H9 (cell line): ENCODE results near the gene TBC1D22A. TPM values are rescaled to one million over a fixed set of nuclear protein-coding genes. Genes with fewer than 3 reads are reported as not detected.

Source experiments
- DNase-seq: peaks from one replicate; pipeline ENCODE4 v3.0.0-alpha.2; 2017
- H2AFZ ChIP-seq: one replicate; pipeline ENCODE4 v1.6.1; 2013; ENCODE audit warnings: mild to moderate bottlenecking, low read length, control low read depth, moderate library complexity
- H2AK5ac ChIP-seq: 2 replicates; pipeline ENCODE4 v1.6.1; 2013; ENCODE audit warnings: low read length, control low read depth, mixed read lengths; ENCODE audit not compliant: insufficient read length
- H2BK120ac ChIP-seq: one replicate; pipeline ENCODE4 v1.6.1; 2013; ENCODE audit warnings: low read depth, mild to moderate bottlenecking, low read length, control low read depth, inconsistent platforms; ENCODE audit not compliant: poor library complexity, severe bottlenecking
- H2BK12ac ChIP-seq: 2 replicates; pipeline ENCODE4 v1.6.1; 2013; ENCODE audit warnings: low read length, control low read depth, mixed read lengths, low read depth; ENCODE audit not compliant: insufficient read length
- H2BK15ac ChIP-seq: 2 replicates; pipeline ENCODE4 v1.6.1; 2013; ENCODE audit warnings: low read depth, low read length, control low read depth
- H2BK20ac ChIP-seq: one replicate; pipeline ENCODE4 v1.6.1; 2013; ENCODE audit warnings: low read depth, mild to moderate bottlenecking, low read length, control low read depth, inconsistent platforms; ENCODE audit not compliant: poor library complexity, severe bottlenecking
- H2BK5ac ChIP-seq: 2 replicates; pipeline ENCODE4 v1.6.1; 2013; ENCODE audit warnings: low read length, control low read depth, mixed read lengths; ENCODE audit not compliant: insufficient read length
- H3K14ac ChIP-seq: 2 replicates; pipeline ENCODE4 v1.6.1; 2013; ENCODE audit warnings: low read length, control low read depth; ENCODE audit not compliant: insufficient read depth
- H3K18ac ChIP-seq: 2 replicates; pipeline ENCODE4 v1.6.1; 2013; ENCODE audit warnings: low read depth, mild to moderate bottlenecking, mixed read lengths, low read length, control low read depth; ENCODE audit not compliant: insufficient read length
- H3K23ac ChIP-seq: 2 replicates; pipeline ENCODE4 v1.6.1; 2013; ENCODE audit warnings: low read length, control low read depth, mixed read lengths, low read depth; ENCODE audit not compliant: insufficient read length
- H3K23me2 ChIP-seq: 2 replicates; pipeline ENCODE4 v1.6.1; 2013; ENCODE audit warnings: low read depth, mild to moderate bottlenecking, mixed read lengths, low read length, control low read depth; ENCODE audit not compliant: insufficient read length, poor library complexity, severe bottlenecking
- H3K27ac ChIP-seq: 2 replicates; pipeline ENCODE4 v1.5.1; 2013; ENCODE audit warnings: low read length, control low read depth, mixed read lengths, low read depth; ENCODE audit not compliant: insufficient read length
- H3K27me3 ChIP-seq: 2 replicates; pipeline ENCODE4 v1.6.1; 2013; ENCODE audit warnings: low read length, control low read depth, inconsistent platforms; ENCODE audit not compliant: insufficient read depth
- H3K4ac ChIP-seq: 2 replicates; pipeline ENCODE4 v1.6.1; 2013; ENCODE audit warnings: low read depth, mild to moderate bottlenecking, control low read depth, inconsistent platforms, low read length, moderate library complexity
- H3K4me1 ChIP-seq: 2 replicates; pipeline ENCODE4 v1.6.1; 2013; ENCODE audit warnings: low read length, control low read depth, inconsistent platforms; ENCODE audit not compliant: insufficient read depth
- H3K4me2 ChIP-seq: 2 replicates; pipeline ENCODE4 v1.6.1; 2013; ENCODE audit warnings: low read length, control low read depth, mixed read lengths; ENCODE audit not compliant: insufficient read length, insufficient read depth
- H3K56ac ChIP-seq: 2 replicates; pipeline ENCODE4 v1.6.1; 2013; ENCODE audit warnings: low read depth, mild to moderate bottlenecking, mixed read lengths, low read length, control low read depth; ENCODE audit not compliant: insufficient read length
- H3K79me1 ChIP-seq: 2 replicates; pipeline ENCODE4 v1.6.1; 2013; ENCODE audit warnings: low read depth, mild to moderate bottlenecking, moderate library complexity, low read length, control low read depth, inconsistent platforms; ENCODE audit not compliant: insufficient read depth, poor library complexity, severe bottlenecking
- H3K79me2 ChIP-seq: 2 replicates; pipeline ENCODE4 v1.6.1; 2013; ENCODE audit warnings: low read length, control low read depth, inconsistent platforms; ENCODE audit not compliant: insufficient read depth
- H3K9ac ChIP-seq: 2 replicates; pipeline ENCODE4 v1.6.1; 2013; ENCODE audit warnings: low read length, control low read depth, mixed read lengths; ENCODE audit not compliant: insufficient read length; ENCODE audit errors: extremely low read depth
- H3K9me3 ChIP-seq: one replicate; pipeline ENCODE4 v1.6.1; 2013; ENCODE audit warnings: low read depth, low read length, inconsistent platforms; ENCODE audit not compliant: control insufficient read depth
- H3T11ph ChIP-seq: one replicate; pipeline ENCODE4 v1.6.1; 2013; ENCODE audit warnings: mild to moderate bottlenecking, low read length, control low read depth, inconsistent platforms
- H4K20me1 ChIP-seq: one replicate; pipeline ENCODE4 v1.6.1; 2013; ENCODE audit not compliant: control insufficient read depth, insufficient read length, insufficient read depth
- H4K5ac ChIP-seq: 2 replicates; pipeline ENCODE4 v1.6.1; 2013; ENCODE audit warnings: low read depth, mild to moderate bottlenecking, mixed read lengths, low read length, control low read depth; ENCODE audit not compliant: insufficient read length
- H4K8ac ChIP-seq: replicated peaks from 2 replicates; pipeline ENCODE4 v1.6.1; 2013; ENCODE audit warnings: low read length, control low read depth, mixed read lengths, low read depth; ENCODE audit not compliant: insufficient read length
- H4K91ac ChIP-seq: 2 replicates; pipeline ENCODE4 v1.6.1; 2013; ENCODE audit warnings: low read depth, mild to moderate bottlenecking, moderate library complexity, mixed read lengths, low read length, control low read depth; ENCODE audit not compliant: insufficient read length
- H3K27ac Mint-ChIP-seq, 3 experiments: 2 replicates in 2 of 3; 3 replicates in 1 of 3; pipeline ENCODE4 v1.8.0; 2020 to 2021; ENCODE audit warnings: mixed read lengths in 3 of 3, mild to moderate bottlenecking in 1 of 3, moderate library complexity in 1 of 3
- H3K27me3 Mint-ChIP-seq: 2 replicates; pipeline ENCODE4 v1.8.0; 2021; ENCODE audit warnings: low read depth, mild to moderate bottlenecking, moderate library complexity, mixed read lengths
- H3K36me3 Mint-ChIP-seq, 3 experiments: 2 replicates in 2 of 3; 3 replicates in 1 of 3; pipeline ENCODE4 v1.8.0; 2020 to 2021; ENCODE audit warnings: low read depth in 3 of 3, mixed read lengths in 3 of 3; ENCODE audit not compliant: insufficient read depth in 1 of 3
- H3K4me1 Mint-ChIP-seq, 2 experiments: 2 replicates each; pipeline ENCODE4 v1.8.0; 2020; ENCODE audit warnings: mixed read lengths in 2 of 2
- H3K4me3 Mint-ChIP-seq, 2 experiments: 2 replicates in 1 of 2; 3 replicates in 1 of 2; pipeline ENCODE4 v1.8.0; 2020 to 2021; ENCODE audit warnings: mild to moderate bottlenecking in 2 of 2, mixed read lengths in 2 of 2, moderate library complexity in 1 of 2
- H3K9me3 Mint-ChIP-seq, 2 experiments: 2 replicates in 1 of 2; 3 replicates in 1 of 2; pipeline ENCODE4 v1.8.0; 2020; ENCODE audit warnings: mild to moderate bottlenecking in 2 of 2, mixed read lengths in 2 of 2, moderate library complexity in 1 of 2
- WGBS: extraction: QIAGEN DNeasy Blood & Tissue Kit; methylation state at CpG from one replicate; pipeline ENCODE4 v1.1.7; 2013; ENCODE audit warnings: missing lambda C conversion rate, low lambda C conversion rate, mixed read lengths; ENCODE audit not compliant: insufficient read length; ENCODE audit errors: extremely low coverage; 5-methylcytosine and 5-hydroxymethylcytosine counted together
- total RNA-seq: library from RNA; stranded (reverse); gene quantifications from 2 replicates; pipeline ENCODE4 v1.2.1, GENCODE V29; 2021
- TF ChIP-seq, protein P1 (sequence below): fragments of 200-600 bp; sonication (generic); conservative IDR thresholded peaks from 3 replicates; pipeline ENCODE4 v1.8.0; 2021; ENCODE audit warnings: antibody characterized with exemption, mild to moderate bottlenecking

TBC1D22A gene
- total RNA-seq, 1 experiment from 2014 or later, result 20.8 TPM

DNA sequence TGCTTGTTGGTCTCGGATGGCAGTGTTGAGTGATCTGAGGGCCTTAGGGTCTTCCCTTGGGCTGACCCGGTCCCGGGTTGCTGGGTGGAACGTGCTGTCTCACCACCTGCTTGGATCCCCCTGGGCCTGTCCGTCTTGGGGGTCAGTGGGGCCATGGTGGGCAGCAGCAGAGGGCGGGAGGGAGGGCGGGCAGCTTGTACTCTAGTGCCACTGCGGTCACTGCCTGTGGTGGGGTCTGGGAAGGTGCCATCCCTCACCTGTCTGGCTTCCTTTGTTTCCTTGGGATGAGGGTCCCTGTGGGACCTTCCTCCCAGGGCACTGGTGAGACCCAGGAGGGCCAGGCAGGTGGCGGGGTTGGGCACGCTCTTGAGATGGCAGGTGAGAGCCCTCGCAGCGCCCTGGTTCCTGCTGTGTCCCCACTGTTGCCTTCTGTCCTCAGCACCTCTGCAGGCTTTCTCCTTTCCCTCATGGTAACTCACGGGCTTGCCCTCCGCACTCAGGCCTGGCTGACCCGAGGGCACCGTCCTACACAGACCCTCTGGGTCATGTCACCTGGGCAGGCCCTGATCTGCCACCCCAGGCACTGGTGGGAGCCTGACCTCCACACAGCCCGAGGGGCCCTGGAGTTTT is 34.2 kb downstream of the TBC1D22A start:
- Histone ChIP-seq H3K18ac (no peak overlapping the region), H3K79me2 (no peaks in the 10 kb centered on the region), H3K79me1 (no peaks in the 10 kb centered on the region), H3K4me1 (no peaks in the 10 kb centered on the region), H3K4ac (no peak overlapping the region), H3K14ac (no peak overlapping the region), H2AFZ (no peak overlapping the region), H4K20me1 (no peaks in the 10 kb centered on the region), H3K4me2 (no peak overlapping the region), H4K91ac (no peak overlapping the region), H3K23me2 (no peaks in the 10 kb centered on the region), H3K23ac (no peak overlapping the region), H3K9ac (no peak overlapping the region), H3T11ph (no peak overlapping the region), H2BK15ac (no peak overlapping the region), H2BK20ac (no peak overlapping the region), H2AK5ac (no peak overlapping the region), H2BK120ac (no peak overlapping the region), H3K56ac (no peak overlapping the region), H3K27me3 (no peaks in the 10 kb centered on the region), H3K9me3 (no peaks in the 10 kb centered on the region), H4K5ac (no peak overlapping the region), H2BK5ac (no peak overlapping the region), H2BK12ac (no peak overlapping the region), H3K27ac (no peak overlapping the region), H4K8ac (no peak overlapping the region)
- DNase-seq, result no peak
- peaks cover 3 to 32% (median 26%) of the 10 kb centered on the region in 3 experiments; a peak in 5 of 7 replicates for H3K36me3 Mint-ChIP-seq
- peak overlapping the region in 2 of 3 experiments; percentile 47 to 84; a peak in 1 of 7 replicates for H3K27ac Mint-ChIP-seq
- TF ChIP-seq, protein P1, sequence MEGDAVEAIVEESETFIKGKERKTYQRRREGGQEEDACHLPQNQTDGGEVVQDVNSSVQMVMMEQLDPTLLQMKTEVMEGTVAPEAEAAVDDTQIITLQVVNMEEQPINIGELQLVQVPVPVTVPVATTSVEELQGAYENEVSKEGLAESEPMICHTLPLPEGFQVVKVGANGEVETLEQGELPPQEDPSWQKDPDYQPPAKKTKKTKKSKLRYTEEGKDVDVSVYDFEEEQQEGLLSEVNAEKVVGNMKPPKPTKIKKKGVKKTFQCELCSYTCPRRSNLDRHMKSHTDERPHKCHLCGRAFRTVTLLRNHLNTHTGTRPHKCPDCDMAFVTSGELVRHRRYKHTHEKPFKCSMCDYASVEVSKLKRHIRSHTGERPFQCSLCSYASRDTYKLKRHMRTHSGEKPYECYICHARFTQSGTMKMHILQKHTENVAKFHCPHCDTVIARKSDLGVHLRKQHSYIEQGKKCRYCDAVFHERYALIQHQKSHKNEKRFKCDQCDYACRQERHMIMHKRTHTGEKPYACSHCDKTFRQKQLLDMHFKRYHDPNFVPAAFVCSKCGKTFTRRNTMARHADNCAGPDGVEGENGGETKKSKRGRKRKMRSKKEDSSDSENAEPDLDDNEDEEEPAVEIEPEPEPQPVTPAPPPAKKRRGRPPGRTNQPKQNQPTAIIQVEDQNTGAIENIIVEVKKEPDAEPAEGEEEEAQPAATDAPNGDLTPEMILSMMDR, result no peak
- H3K4me1 Mint-ChIP-seq, result peaks cover 6% of the 10 kb centered on the region in 2 experiments; a peak in 3 of 4 replicates
- no peaks in the 10 kb centered on the region; the same call in 1 of the 2 replicates for H3K27me3 Mint-ChIP-seq
- H3K9me3 Mint-ChIP-seq, result no peaks in the 10 kb centered on the region
- H3K4me3 Mint-ChIP-seq, result no peak overlapping the region
- no CpG with 5 or more reads among the region's 17 CpGs for WGBS
